Neuron (in vitro differentiated cells): ENCODE measurements around the gene MAGI1.

Experiments
- H2AFZ ChIP-seq: one replicate; pipeline ENCODE4 v1.6.1; 2013; ENCODE audit warnings: low read depth, mild to moderate bottlenecking, inconsistent platforms, low read length, moderate library complexity
- H3K27me3 ChIP-seq: one replicate; pipeline ENCODE4 v1.6.1; 2013; ENCODE audit warnings: low read length; ENCODE audit not compliant: insufficient read depth
- H3K36me3 ChIP-seq: one replicate; pipeline ENCODE4 v1.6.1; 2013; ENCODE audit warnings: low read length; ENCODE audit not compliant: insufficient read depth
- H3K4me1 ChIP-seq: one replicate; pipeline ENCODE4 v1.6.1; 2013; ENCODE audit warnings: low read length; ENCODE audit not compliant: insufficient read depth
- H3K4me3 ChIP-seq: 2 replicates; pipeline ENCODE4 v1.5.1; 2013; ENCODE audit warnings: mild to moderate bottlenecking, low read length, moderate library complexity
- H3K9me3 ChIP-seq: one replicate; pipeline ENCODE4 v1.6.1; 2013; ENCODE audit warnings: low read length

The MAGI1 gene

DNA sequence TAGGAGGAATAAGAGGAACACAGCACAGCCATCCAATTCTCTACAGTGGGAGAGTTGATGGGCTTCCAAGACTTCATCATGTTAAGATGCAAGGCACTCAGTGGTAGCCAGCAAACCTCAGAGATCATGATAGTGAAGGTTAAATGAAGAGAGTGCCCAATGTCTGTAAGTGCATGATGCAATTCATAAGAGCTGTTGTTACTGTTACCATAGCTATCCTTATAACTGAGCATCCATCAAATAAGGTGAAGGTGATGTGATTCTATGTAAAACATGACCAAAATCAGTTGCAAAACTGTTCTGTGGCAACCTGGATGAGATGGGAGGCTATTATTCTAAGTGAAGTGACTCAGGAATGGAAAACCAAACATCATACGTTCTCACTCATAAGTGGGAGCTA, 289.7 kb downstream of the MAGI1 start:
- Histone ChIP-seq H3K9me3 (peaks cover 6% of the 10 kb centered on the region), H2AFZ (no peak overlapping the region), H3K27me3 (peaks cover 17% of the 10 kb centered on the region), H3K4me3 (no peak overlapping the region), H3K36me3 (no peaks in the 10 kb centered on the region), H3K4me1 (peaks cover 13% of the 10 kb centered on the region)

DNA sequence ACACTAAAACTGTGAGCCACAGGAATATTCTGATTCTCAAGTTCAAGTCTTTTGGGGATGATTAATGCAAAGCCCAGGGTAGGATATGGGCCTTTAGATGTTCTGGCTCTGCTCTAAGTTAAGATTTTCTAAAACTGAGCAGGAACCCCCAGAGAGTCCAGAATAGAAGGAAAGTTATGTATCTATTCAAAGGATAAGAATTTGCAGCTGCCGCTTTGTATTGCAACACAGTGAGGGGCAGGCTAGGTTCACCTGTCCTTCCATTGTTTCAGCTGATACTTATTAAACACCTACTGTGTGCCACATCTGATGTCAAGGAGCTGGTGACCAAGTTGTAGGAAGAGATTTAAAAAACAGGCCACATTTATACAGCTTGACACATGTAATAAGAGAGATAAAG, 290.4 kb downstream of the MAGI1 start:
- peaks cover 6% of the 10 kb centered on the region for H3K9me3 ChIP-seq
- peaks cover 13% of the 10 kb centered on the region for H3K4me1 ChIP-seq
- peaks cover 17% of the 10 kb centered on the region for H3K27me3 ChIP-seq
- no peaks in the 10 kb centered on the region for H3K36me3 ChIP-seq
- H3K4me3 ChIP-seq = no peak overlapping the region
- H2AFZ ChIP-seq = no peak overlapping the region

GRCh38 chr3:65746848-65747247, 291.9 kb downstream of the MAGI1 start:
- H3K9me3 ChIP-seq = peaks cover 2% of the 10 kb centered on the region
- H2AFZ ChIP-seq = no peak overlapping the region
- H3K4me3 ChIP-seq = no peak overlapping the region
- no peaks in the 10 kb centered on the region for H3K36me3 ChIP-seq
- peaks cover 10% of the 10 kb centered on the region for H3K4me1 ChIP-seq
- peaks cover 11% of the 10 kb centered on the region for H3K27me3 ChIP-seq

DNA sequence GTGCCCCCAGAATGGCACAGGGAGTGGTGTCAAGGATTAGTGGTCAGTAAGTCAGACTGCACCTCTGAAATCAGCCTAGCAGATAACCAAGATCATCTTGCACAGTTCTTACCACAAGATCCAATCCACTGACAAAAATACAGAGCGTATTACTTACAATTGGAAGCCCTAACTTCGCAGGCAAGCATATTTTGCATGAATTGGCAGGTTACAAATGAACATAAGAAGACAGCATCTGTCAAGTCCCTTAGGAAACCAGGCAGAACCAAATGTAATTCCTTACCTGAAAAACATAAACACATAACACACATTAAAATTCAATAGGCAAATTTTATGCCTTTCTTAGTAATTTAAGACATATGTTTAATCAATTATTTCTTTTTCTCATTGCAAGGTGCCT, 293.4 kb downstream of the MAGI1 start:
- Histone ChIP-seq H2AFZ (no peak overlapping the region), H3K4me1 (no peaks in the 10 kb centered on the region), H3K9me3 (peaks cover 2% of the 10 kb centered on the region), H3K27me3 (peaks cover 10% of the 10 kb centered on the region), H3K4me3 (no peak overlapping the region), H3K36me3 (no peaks in the 10 kb centered on the region)

DNA sequence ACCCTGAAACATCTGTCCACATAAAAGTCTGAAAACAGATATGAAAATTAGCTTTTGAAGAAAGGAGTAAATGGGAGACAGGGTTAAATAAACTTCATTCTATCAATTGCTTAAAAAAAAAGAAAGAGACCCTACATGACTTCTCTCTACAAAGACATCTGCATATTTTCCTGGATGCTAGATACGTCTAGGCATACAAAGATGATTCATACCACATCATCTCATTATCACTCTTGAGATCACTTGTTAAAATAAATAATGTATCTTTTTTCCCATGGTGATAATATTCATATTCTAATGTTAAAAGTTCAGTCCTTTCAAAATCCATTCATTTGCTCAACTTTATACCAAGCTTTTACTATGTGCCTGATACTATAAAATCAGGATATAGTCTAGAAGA, 295.8 kb downstream of the MAGI1 start:
- H3K4me1 ChIP-seq = no peaks in the 10 kb centered on the region

GRCh38 chr3:65741540-65741939, 297.2 kb downstream of the MAGI1 start:
- Histone ChIP-seq H3K4me1 (no peaks in the 10 kb centered on the region), H3K36me3 (no peaks in the 10 kb centered on the region), H3K9me3 (no peaks in the 10 kb centered on the region)

More for the DNA sequence above, 295.8 kb downstream of the MAGI1 start:
- no peak overlapping the region for H2AFZ ChIP-seq
- no peaks in the 10 kb centered on the region for H3K36me3 ChIP-seq
- H3K27me3 ChIP-seq = peaks cover 4% of the 10 kb centered on the region
- H3K4me3 ChIP-seq = no peak overlapping the region
- no peaks in the 10 kb centered on the region for H3K9me3 ChIP-seq

DNA sequence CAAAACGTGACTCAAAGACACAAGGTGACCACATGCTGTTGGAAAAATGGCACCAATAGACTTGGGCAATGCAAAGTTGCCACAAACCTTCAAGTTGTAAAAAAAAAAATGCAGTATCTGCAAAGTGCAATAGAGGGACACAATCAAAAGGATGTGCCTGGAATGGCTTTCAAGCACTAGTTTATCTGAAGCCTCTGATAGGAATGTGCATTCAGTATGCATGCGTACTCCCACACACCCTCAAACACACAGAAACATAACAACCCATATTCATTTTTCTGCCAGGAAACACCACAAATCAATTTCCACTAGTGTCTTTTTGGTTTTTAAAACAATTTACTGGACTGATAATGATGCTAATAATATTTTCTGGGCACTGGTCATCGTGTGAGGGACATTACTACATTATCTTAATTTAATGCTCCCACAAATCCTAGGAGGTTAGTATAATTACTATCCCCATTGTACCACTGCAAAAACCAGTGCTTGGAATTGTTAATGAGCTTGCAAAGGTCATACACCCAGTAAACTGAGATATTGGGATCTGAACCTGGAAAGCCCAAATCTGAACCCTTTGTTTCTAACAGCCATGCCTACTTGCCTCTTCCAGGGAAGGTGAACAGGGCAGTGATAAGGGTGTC, 298.7 kb downstream of the MAGI1 start:
- Histone ChIP-seq H3K27me3 (no peaks in the 10 kb centered on the region), H2AFZ (no peak overlapping the region), H3K9me3 (no peaks in the 10 kb centered on the region), H3K36me3 (no peaks in the 10 kb centered on the region), H3K4me3 (no peak overlapping the region), H3K4me1 (no peaks in the 10 kb centered on the region)

More at GRCh38 chr3:65741540-65741939, 297.2 kb downstream of the MAGI1 start:
- Histone ChIP-seq H2AFZ (no peak overlapping the region), H3K27me3 (no peaks in the 10 kb centered on the region), H3K4me3 (no peak overlapping the region)

DNA sequence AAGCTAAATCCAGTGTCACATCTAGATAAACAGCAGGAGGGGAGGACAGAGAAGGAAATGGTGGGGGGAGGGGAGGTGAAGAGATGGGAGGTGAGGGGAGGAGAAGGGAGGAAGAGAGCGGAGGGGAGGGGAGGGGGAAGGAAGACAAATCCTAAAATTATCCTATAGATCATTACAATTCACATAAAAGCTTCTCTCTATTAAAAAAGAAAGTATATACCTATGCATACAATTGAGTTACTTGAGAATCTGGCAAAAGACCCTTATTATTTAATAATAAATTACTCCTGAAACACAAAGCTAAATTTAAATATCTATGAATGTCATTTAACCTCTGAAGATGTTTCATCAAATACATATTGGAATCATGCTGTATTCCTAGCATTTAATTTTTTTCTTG, 303.9 kb downstream of the MAGI1 start:
- Histone ChIP-seq H3K4me1 (peaks cover 3% of the 10 kb centered on the region), H3K27me3 (no peaks in the 10 kb centered on the region), H3K9me3 (no peaks in the 10 kb centered on the region), H3K4me3 (no peak overlapping the region), H3K36me3 (no peaks in the 10 kb centered on the region), H2AFZ (no peak overlapping the region)

- Histone ChIP-seq H3K36me3 (no peaks in the 10 kb centered on the region), H3K27me3 (no peaks in the 10 kb centered on the region), H2AFZ (no peak overlapping the region), H3K4me1 (peaks cover 7% of the 10 kb centered on the region), H3K4me3 (no peak overlapping the region), H3K9me3 (no peaks in the 10 kb centered on the region)
Observed at GRCh38 chr3:65734382-65734781, 304.3 kb downstream of the MAGI1 start.

DNA sequence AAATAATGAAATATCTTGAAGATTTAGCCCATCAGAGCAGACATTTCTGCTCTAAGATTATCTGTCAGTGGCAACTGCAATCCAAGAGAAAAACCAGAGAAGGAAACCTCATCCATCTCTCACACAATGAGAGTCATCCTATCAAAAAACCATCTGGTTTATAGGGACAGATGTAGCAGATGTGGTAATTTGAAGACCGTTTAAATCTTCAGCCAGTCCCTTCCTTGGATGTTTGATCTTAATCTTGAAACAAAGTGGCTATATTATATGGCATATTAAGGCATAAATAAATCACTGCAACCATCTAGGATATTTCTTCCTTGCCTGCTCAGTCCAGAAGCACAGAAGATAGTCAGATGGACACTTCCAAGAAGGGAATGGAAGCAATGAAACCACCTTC, 305.3 kb downstream of the MAGI1 start:
- no peak overlapping the region for H3K4me3 ChIP-seq

GRCh38 chr3:65732051-65732935, 306.4 kb downstream of the MAGI1 start:
- Histone ChIP-seq H3K4me3 (no peak overlapping the region), H3K36me3 (no peaks in the 10 kb centered on the region)

More for the DNA sequence above, 305.3 kb downstream of the MAGI1 start:
- H3K36me3 ChIP-seq = no peaks in the 10 kb centered on the region
- H2AFZ ChIP-seq = no peak overlapping the region
- H3K9me3 ChIP-seq = no peaks in the 10 kb centered on the region
- peaks cover 12% of the 10 kb centered on the region for H3K4me1 ChIP-seq
- no peaks in the 10 kb centered on the region for H3K27me3 ChIP-seq

DNA sequence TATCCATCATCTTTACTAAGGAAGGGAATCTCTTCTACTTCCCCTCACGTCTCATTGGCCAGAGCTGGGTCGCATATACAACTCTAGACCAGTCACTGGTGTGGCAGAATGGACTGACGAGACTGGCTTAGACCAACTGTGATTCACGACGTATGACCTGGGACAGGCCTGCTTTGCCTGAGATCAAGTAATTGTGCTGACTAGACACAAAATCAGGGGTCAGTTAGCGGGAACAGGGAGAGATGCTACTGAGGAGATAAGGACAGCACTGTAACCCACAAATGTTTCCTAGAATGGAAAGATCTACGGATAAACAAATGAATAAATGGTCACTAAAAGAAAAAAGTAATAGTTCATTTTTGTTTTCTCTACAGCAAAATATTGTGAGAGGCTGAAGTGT, 308.3 kb downstream of the MAGI1 start:
- Histone ChIP-seq H3K36me3 (no peaks in the 10 kb centered on the region), H2AFZ (no peak overlapping the region), H3K4me3 (no peak overlapping the region)

More at GRCh38 chr3:65732051-65732935, 306.4 kb downstream of the MAGI1 start:
- H3K9me3 ChIP-seq = no peaks in the 10 kb centered on the region
- no peak overlapping the region for H2AFZ ChIP-seq
- H3K4me1 ChIP-seq = peaks cover 19% of the 10 kb centered on the region
- no peaks in the 10 kb centered on the region for H3K27me3 ChIP-seq

GRCh38 chr3:65729973-65730372, 308.7 kb downstream of the MAGI1 start:
- Histone ChIP-seq H3K4me1 (peaks cover 26% of the 10 kb centered on the region), H3K27me3 (no peaks in the 10 kb centered on the region), H2AFZ (no peak overlapping the region), H3K36me3 (no peaks in the 10 kb centered on the region), H3K9me3 (no peaks in the 10 kb centered on the region), H3K4me3 (no peak overlapping the region)

More for the DNA sequence above, 308.3 kb downstream of the MAGI1 start:
- Histone ChIP-seq H3K9me3 (no peaks in the 10 kb centered on the region), H3K27me3 (no peaks in the 10 kb centered on the region), H3K4me1 (peaks cover 22% of the 10 kb centered on the region)
